Tibial nerve (tissue), 4 donors: ENCODE results near the gene KCNJ15.

Source experiments
- CTCF ChIP-seq, 5 experiments: fragments of 200-600 bp in 3 of 5; fragments of 450-650 bp in 2 of 5; sonication (generic) in 3 of 5; IDR thresholded peaks; one replicate each; pipeline ENCODE4 v1.5.1; 2016 to 2019; ENCODE audit warnings: antibody characterized with exemption in 5 of 5, mild to moderate bottlenecking in 3 of 5, moderate library complexity in 2 of 5
- EP300 ChIP-seq, 2 donors: sonication (generic); formaldehyde crosslinking; IDR thresholded peaks; one replicate each; pipeline ENCODE4 v1.6.1; 2017; ENCODE audit warnings: antibody characterized with exemption in 2 of 2, mild to moderate bottlenecking in 1 of 2
- POLR2A ChIP-seq, 2 donors: fragments of 450-650 bp; IDR thresholded peaks; one replicate each; pipeline ENCODE4 v1.6.1; 2017; ENCODE audit warnings: antibody characterized with exemption in 2 of 2, mild to moderate bottlenecking in 2 of 2, moderate library complexity in 2 of 2

- TF ChIP-seq CTCF (IDR thresholded peaks at IDR 0.05): no peak
- TF ChIP-seq EP300 (IDR thresholded peaks at IDR 0.05): no peak
- no peak for TF ChIP-seq POLR2A (IDR thresholded peaks at IDR 0.05)
These were observed 67.1 kb downstream of the KCNJ15 start for GRCh38 chr21:38323721-38324531.
